GM18508 (cell line): ENCODE results near the gene PTPRQ.
"Not testable (repeated sequence)": the region's sequence is repeated elsewhere in the genome, so short reads cannot be mapped to it uniquely, and the experiment has no call there.

Source experiments
- ATAC-seq: cut with Tn5 transposase; IDR thresholded peaks from one replicate; pipeline ENCODE4 v1.9.1; 2021; ENCODE audit warnings: moderate number of reproducible peaks; ENCODE audit not compliant: insufficient read depth, unreplicated experiment

Gene PTPRQ

GRCh38 chr12:80472236-80472635 is 28.2 kb downstream of the PTPRQ start:
- no peak for ATAC-seq

GRCh38 chr12:80472911-80473500 is 29.0 kb downstream of the PTPRQ start:
- ATAC-seq: peak; percentile 51

- not testable (repeated sequence) for ATAC-seq
Measured at GRCh38 chr12:80477521-80478145, 33.6 kb downstream of the PTPRQ start.

- no peak for ATAC-seq
Measured at GRCh38 chr12:80484746-80485145, 40.7 kb downstream of the PTPRQ start.

GRCh38 chr12:80485222-80485987 is 41.4 kb downstream of the PTPRQ start:
- no peak for ATAC-seq

GRCh38 chr12:80490329-80490728 is 46.3 kb downstream of the PTPRQ start:
- no peak for ATAC-seq

- no peak for ATAC-seq
Measured at GRCh38 chr12:80491166-80491565, 47.1 kb downstream of the PTPRQ start.

- no peak for ATAC-seq
Measured at GRCh38 chr12:80493466-80493865, 49.4 kb downstream of the PTPRQ start.

- no peak for ATAC-seq
Measured at GRCh38 chr12:80494836-80495235, 50.8 kb downstream of the PTPRQ start.

- no peak for ATAC-seq
Measured at GRCh38 chr12:80498059-80498728, 54.2 kb downstream of the PTPRQ start.

- no peak for ATAC-seq
Measured at GRCh38 chr12:80504389-80505163, 60.5 kb downstream of the PTPRQ start.

GRCh38 chr12:80509781-80510556 is 65.9 kb downstream of the PTPRQ start:
- ATAC-seq: no peak

GRCh38 chr12:80512781-80513180 is 68.7 kb downstream of the PTPRQ start:
- no peak for ATAC-seq

GRCh38 chr12:80513211-80513610 is 69.2 kb downstream of the PTPRQ start:
- ATAC-seq: no peak

GRCh38 chr12:80517655-80518054 is 73.6 kb downstream of the PTPRQ start:
- ATAC-seq: no peak

- ATAC-seq: no peak
Measured at GRCh38 chr12:80531646-80532045, 87.6 kb downstream of the PTPRQ start.

GRCh38 chr12:80539029-80539428 is 95.0 kb downstream of the PTPRQ start:
- ATAC-seq: no peak

GRCh38 chr12:80549298-80549697 is 105.3 kb downstream of the PTPRQ start:
- no peak for ATAC-seq

GRCh38 chr12:80551897-80552296 is 107.9 kb downstream of the PTPRQ start:
- ATAC-seq: no peak

GRCh38 chr12:80553316-80553715 is 109.3 kb downstream of the PTPRQ start:
- no peak for ATAC-seq
